GM12865 (cell line): Measurements from ENCODE around the gene RAB1B.

Source experiments
- DNase-seq: peaks from one replicate; pipeline ENCODE4 v3.0.0; 2010; ENCODE audit warnings: low read depth
- H3K4me3 ChIP-seq: 2 replicates; pipeline ENCODE4 v1.5.1; 2011; ENCODE audit warnings: mild to moderate bottlenecking, low read depth, low read length, control low read depth
- CTCF ChIP-seq: IDR thresholded peaks from 2 replicates; pipeline ENCODE4 v1.5.1; 2011; ENCODE audit warnings: low read length, control low read depth, low read depth, inconsistent platforms; ENCODE audit not compliant: insufficient read depth; ENCODE audit errors: missing control alignments

RAB1B gene

DNA sequence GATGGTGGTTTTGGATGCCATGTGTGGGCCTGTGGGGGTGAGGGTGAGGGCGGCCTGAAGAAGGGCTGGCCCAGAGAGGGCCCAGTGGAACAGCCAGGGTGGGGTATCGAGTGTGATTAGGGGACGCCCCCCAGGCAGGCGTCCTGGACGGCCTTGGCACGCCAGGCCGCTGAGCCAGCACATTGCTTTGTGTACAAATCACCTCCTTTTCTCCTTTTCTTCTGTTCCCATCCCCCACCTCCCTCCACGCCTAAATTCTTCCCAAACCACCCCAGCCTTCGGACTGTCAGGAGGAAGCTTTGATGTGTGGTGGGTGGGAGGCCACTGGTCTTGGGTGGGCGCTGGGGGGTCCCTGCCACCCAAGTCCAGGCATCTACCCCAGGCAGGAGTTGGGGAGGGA lies 56.2 kb downstream of the RAB1B start:
- no peak for TF ChIP-seq CTCF
- DNase-seq, result no peak
- no peak overlapping the region for H3K4me3 ChIP-seq

DNA sequence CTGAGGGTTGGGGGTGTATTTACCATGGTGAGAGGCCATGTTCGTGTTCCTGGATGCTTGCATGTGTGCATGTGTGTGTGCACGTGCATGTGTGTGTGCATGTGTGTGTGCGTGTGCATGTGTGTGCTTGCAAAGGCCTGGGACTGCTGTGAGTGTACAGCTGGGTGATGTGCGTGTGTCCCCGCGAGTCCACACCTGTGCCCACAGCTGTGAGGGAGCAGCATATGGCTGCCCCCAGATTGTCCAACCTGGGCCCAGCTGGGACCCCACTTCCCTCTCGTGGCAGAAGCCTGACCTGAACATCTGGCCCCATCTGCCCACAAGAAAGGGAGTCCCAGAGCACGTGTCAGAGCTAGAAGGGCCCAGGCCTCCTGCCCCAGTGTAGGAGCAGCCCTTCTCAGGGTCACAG lies 56.8 kb downstream of the RAB1B start:
- H3K4me3 ChIP-seq, result no peak overlapping the region
- TF ChIP-seq CTCF, result no peak
- DNase-seq, result no peak

DNA sequence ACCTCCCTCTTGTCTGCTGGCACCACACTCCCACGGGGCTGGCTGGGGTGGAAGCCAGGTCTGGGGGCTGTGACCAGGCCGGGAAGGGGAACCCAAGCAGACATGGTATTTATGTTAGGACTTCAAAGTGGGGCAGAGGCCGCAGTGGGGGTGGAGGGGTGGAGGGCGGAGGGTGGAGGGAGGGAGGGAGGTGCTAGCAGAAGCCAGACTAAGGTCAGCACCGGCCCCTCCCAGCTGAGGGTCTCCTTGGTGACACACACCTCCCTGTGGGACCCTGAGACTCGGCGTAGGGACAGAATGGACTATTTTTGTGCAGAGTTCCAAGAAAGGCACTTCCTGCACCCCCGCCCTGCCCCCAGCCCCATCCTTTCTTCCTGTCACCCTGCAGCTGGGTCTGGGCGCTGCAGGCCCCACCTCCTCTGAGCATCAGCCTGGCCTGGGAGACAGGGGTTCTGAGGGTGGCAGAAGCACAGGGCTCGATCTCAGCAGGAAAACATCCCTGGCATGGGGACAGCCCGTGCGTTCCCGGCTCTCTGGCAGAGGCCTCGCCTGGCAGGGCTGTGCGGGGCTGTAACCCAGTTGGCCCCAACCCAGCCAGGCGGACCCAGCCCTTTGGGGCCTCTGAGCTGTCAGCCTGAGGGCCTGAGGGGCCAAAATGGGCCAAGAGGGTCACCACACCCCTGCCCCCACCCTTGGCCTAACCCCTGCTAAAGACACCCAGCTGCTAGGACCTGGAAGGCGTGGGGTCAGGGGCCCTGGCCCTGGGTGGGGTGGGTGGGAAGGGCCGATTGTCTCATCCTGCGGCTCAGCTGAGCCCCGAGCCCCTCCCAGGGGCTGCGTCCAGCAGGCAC lies 58.0 kb downstream of the RAB1B start:
- DNase-seq, result no peak
- no peak overlapping the region for H3K4me3 ChIP-seq
- TF ChIP-seq CTCF, result no peak
